Smooth muscle cell of the umbilical artery (primary cell): Measurements from ENCODE around the gene HMOX1. TPM values are rescaled to one million over a fixed set of nuclear protein-coding genes. Genes with fewer than 3 reads are reported as not detected.

ENCODE experiments used
- total RNA-seq: library from RNA; depleted of rRNA; stranded (reverse); fragments of >200 nt; gene quantifications from 2 replicates; pipeline ENCODE4 v1.2.3, GENCODE V29; 2014

The HMOX1 gene
- total RNA-seq: 60.9 and 90.2 TPM in 2 replicates

GRCh38 chr22:35380537-35381423, at the start of gene HMOX1:
Gene HMOX1, plus strand, starts transcription at chr22:35381096. Its CDS starts 78 bp downstream, at chr22:35381174.

GRCh38 chr22:35399678-35400500, 19.0 kb downstream of the HMOX1 start, which contains the start of gene MCM5:
Gene MCM5, plus strand, starts transcription at chr22:35400140. Its CDS starts 299 bp downstream, at chr22:35400439.

Other genes starting within 250 kb of the HMOX1 start
- 17.5 and 23.7 TPM in 2 replicates for gene HMGXB4, start 123.6 kb upstream of the HMOX1 start, total RNA-seq
- 40.9 and 81.4 TPM in 2 replicates for gene TOM1, start 81.2 kb upstream of the HMOX1 start, total RNA-seq
- 6.5 and 35.5 TPM in 2 replicates for gene MCM5, start 19.0 kb downstream of the HMOX1 start, total RNA-seq
- 0.46 and 0.89 TPM in 2 replicates for gene RASD2, start 159.7 kb downstream of the HMOX1 start, total RNA-seq
- gene MB, start 236.2 kb downstream of the HMOX1 start, total RNA-seq: not detected in 2 replicates